ENCODE measurements around the gene KIAA0232.

The KIAA0232 gene

DNA sequence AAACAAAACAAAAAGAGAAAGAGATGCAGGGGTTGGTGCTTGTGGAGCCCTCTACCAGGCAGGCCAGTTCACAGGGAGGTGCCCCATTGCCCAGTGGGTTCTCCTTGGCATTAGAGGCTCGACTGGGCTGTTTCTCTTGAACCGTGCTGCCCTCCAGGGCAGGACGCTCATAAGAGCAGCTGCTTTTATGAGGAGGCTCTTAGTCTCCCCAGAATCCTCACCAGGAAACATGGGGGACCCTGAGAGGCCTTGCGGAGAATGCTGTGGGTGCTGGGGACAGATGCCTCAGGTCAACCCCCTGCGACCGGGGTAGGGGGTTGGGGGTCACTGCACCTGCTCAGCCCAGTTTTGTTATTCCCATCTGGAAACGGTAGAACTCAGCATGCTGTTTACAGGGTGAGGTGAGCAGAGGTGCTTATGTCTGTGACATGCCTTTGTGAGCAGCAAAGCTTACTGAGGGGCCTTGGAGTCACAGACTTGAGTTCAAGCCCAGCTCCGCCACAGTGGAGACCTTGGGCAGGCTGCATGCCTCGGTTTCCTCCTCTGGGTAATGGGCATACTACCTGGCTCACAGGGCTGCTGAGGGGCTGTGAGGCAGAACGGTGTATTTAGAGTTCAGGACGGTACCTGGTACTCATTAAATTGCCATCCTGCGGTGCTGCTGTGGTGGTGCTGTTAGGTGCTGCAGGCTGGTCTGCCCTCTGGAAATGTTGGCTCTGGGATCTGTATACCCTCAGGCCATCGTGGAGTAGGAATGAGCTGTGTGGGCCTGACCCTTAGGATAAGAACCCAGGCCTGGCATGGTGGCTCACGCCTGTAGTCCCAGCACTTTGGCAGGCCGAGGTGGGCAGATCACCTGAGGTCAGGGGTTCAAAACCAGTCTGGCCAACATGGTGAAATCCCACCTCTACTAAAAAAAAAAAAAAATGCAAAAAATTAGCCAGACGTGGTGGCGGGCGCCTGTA lies 132.8 kb downstream of the KIAA0232 start:
- no peak for DNase-seq

DNA sequence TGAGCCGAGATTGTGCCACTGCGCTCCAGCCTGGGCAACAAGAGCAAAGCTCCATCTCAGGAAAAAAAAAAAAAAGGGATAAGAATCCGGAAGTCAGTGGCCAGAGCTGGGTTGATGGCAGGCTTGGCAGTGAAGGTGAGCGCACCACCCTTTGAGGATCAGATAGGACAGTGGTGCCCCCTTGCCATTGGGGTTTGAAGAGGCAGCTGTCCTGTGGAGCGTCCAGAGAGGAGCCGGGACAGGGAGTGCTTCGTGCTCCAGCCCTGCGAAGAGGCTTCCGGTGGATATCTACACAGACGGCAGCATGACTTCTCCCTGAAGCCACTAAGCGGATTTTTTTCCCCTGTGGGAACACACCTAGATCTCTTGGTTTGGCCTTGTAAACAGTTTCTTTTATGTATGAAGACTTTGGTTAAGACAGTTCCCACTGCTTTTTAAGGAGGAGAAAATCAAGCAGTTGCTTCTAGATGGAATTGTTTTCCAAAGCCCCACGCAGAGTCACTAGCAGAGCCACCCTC lies 133.6 kb downstream of the KIAA0232 start:
- DNase-seq, result no peak

DNA sequence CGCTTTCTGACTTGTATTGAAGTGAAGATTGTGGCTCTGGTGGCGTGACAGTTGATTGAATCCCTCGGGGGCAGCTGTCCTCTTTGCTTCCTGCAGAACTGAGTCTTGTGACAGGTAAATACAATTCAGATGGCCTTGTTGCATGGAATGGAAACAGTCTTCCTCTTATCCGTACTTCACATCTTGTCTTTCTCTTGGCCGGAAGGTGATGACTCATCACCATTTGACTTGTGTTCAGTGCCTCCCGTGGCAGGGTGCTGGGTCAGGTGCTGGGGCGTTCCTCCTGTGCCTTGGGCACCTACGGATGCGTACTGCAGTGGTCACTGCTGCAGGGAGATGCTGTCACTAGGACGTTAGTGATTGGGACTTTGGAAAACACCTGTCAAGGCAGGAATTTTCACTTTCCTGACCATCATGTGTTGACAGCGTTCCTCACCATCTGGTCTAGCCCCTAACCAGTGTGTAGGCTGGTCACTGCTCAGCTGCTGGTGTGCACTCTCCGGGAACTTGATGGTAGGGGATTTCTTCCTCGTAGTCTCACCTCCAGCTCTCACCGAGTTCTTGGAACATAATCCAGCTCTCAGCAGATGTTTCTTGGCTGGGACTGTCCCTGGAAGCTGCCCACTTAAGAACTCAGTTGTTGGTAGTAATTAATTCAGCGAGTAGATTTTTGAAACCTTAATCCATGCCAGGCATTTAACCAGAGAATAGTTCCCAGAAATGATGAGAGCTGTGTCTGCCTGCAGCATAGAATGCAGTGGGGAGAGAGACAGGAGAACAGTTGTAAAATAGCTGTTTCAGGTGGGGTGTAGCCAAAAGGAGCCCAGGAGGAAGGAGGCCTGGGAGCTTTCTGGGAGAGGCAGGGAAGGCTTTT lies 134.3 kb downstream of the KIAA0232 start:
- peak in 1 of 51 donors; percentile 23 for DNase-seq

GRCh38 chr4:6917461-6918271 lies 135.1 kb downstream of the KIAA0232 start:
- DNase-seq, result peak in 11 of 51 donors; percentile 18 to 62 (median 33)

DNA sequence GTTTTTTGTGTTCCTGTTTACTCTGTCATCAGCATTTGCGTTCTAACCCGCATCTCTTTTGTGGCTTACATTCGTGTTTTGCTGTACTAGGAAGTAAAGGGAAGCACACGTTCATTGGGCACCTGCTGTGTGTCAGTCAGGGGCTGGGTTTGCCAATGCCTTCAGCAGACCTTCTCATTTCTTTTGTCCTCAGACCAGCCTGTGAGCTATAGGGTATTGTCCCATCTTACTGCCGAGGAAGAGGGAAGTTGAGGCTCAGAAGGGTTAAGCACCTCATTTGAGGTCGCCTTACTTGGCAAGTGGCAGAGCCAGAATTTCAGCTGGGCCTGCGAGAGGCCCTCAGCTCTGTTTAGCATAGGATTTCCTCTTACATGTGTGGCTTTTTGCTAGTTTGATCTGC lies 135.8 kb downstream of the KIAA0232 start:
- DNase-seq, result no peak

GRCh38 chr4:6920171-6920570 lies 137.6 kb downstream of the KIAA0232 start:
- no peak for DNase-seq

- no peak for DNase-seq
These were observed 141.0 kb downstream of the KIAA0232 start for GRCh38 chr4:6923507-6923906.

DNA sequence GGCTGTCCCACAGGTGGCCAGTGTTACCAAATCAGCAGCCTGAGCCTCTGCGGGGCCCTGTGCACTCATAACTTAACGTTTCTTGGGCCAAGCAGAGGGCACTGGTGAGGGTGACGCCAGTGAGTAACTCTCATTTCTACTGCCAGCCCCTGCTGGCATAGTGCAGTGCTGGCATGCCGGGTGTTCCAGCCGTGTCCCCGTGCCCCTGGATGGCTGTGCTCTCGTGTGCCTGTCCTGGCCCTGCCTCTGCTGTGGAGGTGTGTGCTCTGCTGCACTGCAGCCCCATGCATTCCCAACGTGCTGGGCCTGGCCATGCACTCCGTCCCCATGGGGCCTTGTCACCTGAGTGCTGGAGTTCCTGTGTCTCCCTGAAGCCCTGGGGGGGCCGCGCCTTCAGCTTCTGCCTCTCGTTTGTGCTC lies 141.8 kb downstream of the KIAA0232 start:
- DNase-seq, result no peak

DNA sequence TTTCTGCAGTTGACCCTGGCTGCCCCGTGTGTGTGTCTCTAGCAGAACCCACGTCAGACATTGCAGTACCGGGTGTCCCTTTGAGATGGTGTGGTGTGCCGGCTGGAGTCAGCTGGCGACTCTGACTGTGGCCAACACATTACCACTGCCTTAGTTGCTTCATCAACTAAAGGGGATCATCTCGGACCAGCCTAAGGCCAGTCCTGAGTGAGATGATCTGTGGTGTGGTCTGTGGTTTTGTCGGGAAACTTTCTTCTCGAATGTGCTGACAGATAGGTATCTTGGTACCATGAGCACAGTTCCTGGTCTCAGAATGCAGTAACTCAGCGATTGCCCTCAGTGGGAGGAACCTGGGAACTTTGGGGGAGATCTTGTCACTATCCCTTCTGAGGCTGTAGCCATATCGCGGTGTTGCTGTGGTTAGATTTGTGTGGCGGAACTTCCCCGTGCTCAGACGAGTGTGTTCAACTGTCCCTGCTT lies 142.9 kb downstream of the KIAA0232 start:
- DNase-seq, result peak in 3 of 51 donors; percentile 22 to 41 (median 27)

DNA sequence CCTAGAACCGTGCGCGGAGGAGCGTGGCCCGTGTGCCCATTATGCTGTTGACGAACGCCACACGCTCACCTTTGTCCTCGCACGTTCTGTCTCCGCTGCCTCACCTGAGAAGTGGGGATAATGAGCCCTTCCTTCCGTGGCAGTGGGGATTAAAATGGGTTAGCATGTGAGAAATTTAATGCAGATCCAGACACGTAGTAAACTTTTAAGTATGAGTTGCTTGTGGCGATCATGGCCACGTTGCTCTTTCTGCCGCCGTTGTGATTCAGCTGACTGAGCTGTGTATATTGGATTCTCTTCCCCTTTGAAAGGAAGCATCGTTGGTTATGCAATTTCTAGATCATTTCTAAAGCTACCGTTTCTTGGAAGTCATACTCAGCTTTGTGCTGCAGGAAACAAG lies 143.6 kb downstream of the KIAA0232 start:
- no peak for DNase-seq

- DNase-seq, result no peak
These were observed 144.4 kb downstream of the KIAA0232 start for GRCh38 chr4:6926681-6927478.

GRCh38 chr4:6928081-6928480 lies 145.6 kb downstream of the KIAA0232 start:
- DNase-seq, result no peak

DNA sequence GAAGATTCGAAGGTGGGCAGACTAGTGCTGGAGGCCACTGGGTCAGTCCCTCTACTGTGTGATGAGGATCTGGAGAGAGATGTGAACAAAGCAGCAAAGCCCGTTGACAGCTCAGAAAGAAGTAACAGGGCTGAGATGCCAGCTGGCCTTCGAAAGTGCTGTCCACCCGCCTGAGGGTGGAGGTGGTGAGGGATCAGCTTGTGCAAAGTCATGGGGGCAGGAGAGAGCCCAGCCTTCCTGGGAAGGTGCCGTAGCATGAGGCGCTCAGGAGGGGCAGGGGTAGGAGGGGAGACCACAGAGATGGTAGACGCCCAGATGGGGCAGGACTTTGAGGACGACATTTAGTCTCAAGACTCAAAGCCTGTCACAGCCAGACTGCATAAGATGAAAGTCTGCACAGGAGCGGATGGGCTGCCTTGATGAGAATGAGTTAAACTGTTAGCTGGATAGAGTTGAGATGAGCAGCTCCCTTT lies 146.8 kb downstream of the KIAA0232 start:
- DNase-seq, result no peak

- no peak for DNase-seq
These were observed 147.4 kb downstream of the KIAA0232 start for GRCh38 chr4:6929812-6930464.

GRCh38 chr4:6932475-6932874 lies 149.9 kb downstream of the KIAA0232 start:
- DNase-seq, result no peak

DNA sequence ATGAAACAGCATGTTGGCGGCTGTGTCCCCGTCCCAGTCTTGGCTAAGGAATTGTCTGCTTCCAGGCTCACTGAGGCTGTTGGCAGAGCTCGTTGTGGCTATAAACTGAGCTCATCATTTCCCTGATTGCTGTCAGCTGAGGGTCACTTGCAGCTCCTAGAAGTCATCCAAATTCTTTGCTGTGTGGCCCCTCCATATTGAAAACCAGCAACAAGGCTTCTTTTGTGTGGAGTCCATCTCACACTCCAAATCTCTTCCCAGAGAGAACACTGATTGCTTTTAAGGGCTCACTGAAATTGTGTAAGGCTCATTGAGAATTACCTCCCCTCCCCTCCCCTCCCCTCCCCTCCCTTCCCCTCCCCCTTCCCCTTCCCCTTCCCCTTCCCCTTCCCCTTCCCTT lies 150.4 kb downstream of the KIAA0232 start:
- DNase-seq, result no peak
